Upper lobe of left lung (tissue), 4 donors: ENCODE data around the gene NEURL3.

Source experiments
- CTCF ChIP-seq, 6 experiments: fragments of 450-650 bp in 4 of 6; fragments of 200-600 bp in 2 of 6; sonication (generic) in 2 of 6; IDR thresholded peaks; one replicate each; pipeline ENCODE4 v1.5.1; 2016 to 2019; ENCODE audit warnings: antibody characterized with exemption in 6 of 6
- EP300 ChIP-seq, 4 donors: sonication (generic); formaldehyde crosslinking; IDR thresholded peaks; one replicate each; pipeline ENCODE4 v1.5.1; 2017; ENCODE audit warnings: antibody characterized with exemption in 4 of 4, control low read depth in 2 of 4
- POLR2A ChIP-seq, 4 donors: fragments of 450-650 bp; IDR thresholded peaks; one replicate each; pipeline ENCODE4 v1.5.1; 2016 to 2017; ENCODE audit warnings: antibody characterized with exemption in 4 of 4, mild to moderate bottlenecking in 2 of 4
- POLR2AphosphoS5 ChIP-seq, 2 donors: sonication (generic); formaldehyde crosslinking; IDR thresholded peaks; one replicate each; pipeline ENCODE4 v1.5.1; 2017; ENCODE audit warnings: antibody characterized with exemption in 2 of 2

DNA sequence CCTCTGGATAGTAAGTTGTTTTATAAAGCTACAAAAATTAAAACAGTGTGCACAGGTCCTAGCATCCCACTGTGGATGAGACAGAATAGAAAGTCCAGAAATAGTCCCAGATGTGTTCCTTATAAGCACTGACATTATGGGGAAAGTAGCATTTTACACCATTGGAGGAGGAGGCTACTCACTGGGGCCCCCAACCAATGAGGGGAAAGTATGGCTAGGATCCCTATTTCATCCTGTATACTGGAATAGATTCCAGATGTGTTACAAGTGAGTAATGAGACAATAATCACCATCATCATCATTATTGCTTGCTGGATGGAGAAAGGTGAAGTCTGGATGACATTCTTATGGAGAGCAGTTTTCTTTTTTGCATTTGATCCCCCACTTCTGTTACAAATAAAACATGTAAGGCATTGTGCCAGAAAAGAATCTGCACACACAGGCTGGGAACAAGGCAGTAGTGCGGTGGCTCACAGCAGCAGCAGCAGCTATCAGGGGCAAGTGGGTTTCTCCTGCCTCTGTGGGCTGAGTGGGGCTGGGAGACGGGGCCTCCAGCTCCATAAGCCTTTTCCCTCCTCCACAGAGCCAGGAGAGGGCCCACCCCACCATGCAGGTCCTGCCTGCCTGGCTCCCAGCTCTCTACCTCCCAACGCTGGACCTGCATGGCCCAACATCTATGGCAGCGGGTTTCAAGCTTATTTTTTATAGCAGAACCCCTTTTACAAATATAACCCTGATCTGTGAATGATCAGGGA is 36.4 kb upstream of the NEURL3 start:
- no peak for TF ChIP-seq CTCF (IDR thresholded peaks at IDR 0.05)
- TF ChIP-seq POLR2AphosphoS5 (IDR thresholded peaks at IDR 0.05) = no peak
- TF ChIP-seq POLR2A (IDR thresholded peaks at IDR 0.05) = no peak
- no peak for TF ChIP-seq EP300 (IDR thresholded peaks at IDR 0.05)
